Activated CD8-positive, alpha-beta memory T cell treated with anti-CD3 and anti-CD28 coated beads for 1 hour (primary cell): Measurements from ENCODE around the gene FMO2.

Experiments
- DNase-seq, 2 donors: peaks; one replicate each; pipeline ENCODE4 v3.0.0-alpha.2; 2020; ENCODE audit warnings: low read depth in 1 of 2; ENCODE audit errors: extremely low read depth in 1 of 2

FMO2 gene

DNA sequence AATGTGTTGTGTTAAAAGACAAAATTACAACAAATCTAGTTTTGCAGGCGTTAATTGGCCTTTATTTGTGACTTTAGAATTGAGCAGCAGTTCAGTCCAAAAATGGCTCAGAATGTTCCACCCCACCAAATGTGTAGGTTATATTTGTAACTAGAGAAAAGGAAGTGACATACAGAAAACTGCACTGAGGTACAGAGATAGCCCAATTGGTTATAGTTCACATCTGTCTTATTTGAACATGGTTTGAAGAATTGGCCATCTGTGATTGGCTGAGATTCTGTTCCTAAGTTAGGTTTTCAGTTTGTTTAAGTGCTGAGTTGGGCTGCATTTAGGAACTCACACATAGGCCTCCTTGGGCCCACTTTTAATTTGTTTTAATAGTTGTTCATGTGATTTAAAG is 12.0 kb upstream of the FMO2 start:
- DNase-seq, result no peak

DNA sequence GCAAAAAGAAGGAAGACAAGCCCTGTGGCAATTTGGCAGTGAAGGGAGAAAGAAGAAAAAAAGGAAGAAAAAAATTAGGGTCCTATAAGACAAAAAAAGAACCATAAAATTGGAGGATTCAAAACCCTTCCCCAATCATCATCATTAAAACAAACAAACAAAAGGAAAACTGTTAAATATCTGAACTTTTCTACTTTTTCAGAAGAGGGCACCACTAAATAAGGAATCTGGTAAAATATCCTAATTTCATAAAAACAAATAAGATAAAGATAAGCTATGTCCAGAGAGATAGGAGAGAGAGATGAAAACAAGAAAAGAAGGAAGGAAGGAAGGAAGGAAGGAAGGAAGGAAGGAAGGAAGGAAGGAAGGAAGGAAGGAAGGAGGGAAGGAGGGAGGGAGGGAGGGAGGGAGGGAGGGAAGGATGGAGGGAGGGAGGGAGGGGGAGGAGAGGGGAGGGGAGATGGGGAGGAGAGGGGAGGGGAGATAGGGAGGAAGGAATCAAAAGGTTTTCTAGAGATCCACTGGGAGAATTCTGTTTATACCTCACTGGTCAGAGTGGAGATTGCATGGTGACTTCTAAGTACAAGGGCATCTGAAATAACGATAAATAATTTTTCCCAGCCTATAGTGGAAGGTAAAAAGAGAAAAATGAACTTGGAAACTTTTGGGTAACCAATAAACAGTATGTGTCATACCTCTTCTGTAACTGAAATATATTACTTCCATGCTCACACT is 10.4 kb upstream of the FMO2 start:
- no peak for DNase-seq

DNA sequence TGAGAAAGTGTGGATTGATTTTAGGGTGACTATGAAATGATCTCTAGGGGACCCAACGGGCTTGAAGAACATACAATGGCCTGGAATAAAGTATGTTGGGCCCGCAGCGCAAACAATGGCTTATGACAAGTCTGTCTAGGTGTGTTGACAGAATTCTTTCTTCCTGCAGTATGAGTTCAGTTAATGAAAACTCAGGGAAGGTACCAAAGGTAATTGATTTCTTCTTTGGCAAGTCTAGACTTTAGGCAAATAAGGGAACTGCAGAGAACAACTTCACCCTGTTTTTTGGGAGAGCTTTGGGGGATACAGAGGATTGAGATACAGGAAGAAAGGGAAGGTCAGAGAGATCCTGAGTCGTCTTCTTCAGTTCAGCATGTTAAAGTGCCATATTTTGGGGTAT is 7.8 kb upstream of the FMO2 start:
- no peak for DNase-seq

DNA sequence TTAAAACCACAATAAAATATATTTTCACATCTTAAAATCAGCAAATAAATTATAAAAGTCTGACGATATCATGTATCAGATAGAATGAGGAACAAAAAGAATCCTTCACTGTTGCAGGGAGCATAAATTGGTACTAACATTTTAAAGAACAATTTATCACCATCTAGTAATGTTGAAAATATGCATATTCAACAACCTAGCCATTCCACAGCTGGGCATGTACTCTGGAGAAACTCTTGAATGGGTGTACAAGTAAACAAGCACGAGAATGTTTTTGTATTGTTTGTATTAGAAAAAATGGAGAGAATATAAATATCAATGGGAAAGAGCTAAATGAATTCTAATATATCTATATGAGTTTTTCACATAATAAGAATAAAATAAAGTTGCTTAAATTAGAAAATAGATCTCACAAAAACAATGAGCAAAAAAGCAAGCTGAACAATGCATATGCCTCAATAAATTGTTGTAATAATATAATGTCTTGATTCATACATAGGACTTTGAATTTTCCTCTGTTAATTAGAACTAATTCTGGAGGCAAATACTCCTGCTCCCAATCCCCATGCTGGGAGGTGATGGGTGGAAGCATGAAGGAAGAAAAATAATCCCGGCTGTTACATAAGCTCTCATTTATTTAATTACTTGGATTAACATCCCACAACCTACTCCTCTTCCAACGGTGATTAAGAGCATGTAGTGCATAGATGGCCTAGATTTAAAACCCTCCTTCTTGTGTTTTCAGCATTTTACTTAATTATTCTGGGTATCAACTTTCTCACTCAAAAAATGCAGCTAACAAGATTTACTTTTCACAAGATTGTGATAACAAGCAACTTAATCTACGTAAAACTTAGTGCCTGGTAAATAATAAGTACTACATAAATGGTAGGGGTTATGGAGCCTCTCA is 5.5 kb upstream of the FMO2 start:
- DNase-seq, result no peak

DNA sequence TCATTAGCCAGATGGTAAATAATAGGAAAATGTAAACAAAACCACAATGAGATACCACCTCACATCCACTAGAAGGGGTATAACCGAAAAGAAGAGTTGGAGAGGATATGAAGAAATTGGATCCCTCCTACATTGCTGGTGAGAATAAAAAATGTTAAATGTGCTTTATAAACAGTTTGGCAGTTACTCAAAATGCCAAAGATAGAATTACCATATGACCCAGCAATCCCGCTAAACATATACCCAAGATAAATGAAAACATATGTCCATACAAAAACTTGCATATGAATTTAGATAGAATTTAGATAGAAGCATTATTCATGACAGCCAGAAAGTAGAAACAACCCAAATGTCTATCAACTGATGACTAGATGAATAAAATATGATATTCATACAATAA is 4.4 kb upstream of the FMO2 start:
- no peak for DNase-seq

DNA sequence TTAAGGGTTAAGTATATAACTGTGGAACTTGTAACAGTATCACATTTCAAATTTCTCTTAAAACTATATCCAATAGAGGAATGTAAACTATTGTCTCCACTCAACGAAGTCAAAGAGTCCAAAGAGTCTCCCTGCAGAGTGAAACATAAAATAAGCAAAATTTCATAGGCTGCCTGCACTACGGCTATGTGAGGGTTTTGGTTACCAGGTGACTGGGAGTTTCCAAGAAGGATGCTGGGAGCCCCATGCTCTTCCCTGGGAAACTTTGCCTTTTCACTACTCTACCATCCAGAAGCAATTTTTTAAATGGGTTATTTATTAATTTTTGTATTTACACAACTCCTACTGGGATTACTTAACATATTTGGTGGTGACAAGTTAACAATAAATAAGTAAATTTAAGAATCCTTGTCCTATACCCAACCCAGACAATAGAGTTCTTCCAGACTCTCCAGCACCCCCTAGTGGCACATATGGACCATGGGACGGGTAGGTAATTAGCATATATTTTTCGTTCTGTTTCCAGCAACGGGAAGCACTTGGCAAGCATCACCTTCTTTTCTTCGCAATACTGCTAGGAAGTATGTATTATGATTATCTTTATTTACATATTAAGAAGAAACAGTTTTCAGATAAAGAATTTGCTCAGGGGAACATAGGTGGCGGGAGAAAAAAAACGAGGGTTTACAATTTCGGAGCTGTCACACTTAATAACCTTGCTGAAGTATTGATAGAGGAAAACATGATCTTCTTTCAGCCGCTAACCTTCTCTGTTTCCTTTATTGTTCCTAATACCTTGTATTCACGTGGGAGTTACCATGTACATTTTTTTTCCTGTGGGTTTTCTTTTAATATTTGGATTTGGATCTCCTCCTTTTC is 3.5 kb downstream of the FMO2 start:
- peak in 1 of 2 donors; percentile 4 for DNase-seq

DNA sequence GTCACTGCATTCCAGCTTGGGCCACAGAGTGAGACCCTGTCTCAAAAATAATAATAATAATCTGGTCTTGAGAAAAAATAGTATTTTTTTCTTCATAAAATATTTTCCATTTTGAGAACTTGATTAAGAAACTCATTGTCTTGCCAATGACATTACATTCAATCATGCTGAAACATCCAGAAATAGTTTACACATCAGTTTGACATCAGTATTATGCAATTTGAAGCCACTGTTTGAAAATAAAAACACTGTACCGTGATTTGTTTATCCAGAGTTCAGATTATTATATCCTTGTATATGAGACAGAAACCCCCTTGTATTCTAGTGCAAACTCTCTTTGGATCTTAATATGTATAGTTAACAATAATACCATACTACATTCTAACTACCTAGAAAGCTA is 6.9 kb downstream of the FMO2 start:
- no peak for DNase-seq

DNA sequence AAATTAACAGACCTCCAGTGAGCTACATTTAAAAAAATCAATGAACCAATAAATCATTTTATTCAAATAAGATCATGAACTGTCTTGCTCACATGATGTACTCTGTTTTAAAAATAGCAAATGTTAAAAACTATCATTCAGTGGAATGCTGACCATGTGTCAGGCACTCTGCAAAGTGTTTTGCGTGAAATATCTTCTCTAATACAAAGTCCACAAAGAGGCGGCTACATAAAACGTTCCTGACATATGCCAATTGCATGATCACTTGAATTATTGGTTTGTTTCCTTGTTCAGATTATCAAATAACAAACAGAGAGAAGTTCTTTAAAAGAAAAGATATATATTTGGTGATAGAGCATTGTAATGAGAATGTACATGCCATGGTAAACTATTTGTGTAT is 10.7 kb downstream of the FMO2 start:
- no peak for DNase-seq

DNA sequence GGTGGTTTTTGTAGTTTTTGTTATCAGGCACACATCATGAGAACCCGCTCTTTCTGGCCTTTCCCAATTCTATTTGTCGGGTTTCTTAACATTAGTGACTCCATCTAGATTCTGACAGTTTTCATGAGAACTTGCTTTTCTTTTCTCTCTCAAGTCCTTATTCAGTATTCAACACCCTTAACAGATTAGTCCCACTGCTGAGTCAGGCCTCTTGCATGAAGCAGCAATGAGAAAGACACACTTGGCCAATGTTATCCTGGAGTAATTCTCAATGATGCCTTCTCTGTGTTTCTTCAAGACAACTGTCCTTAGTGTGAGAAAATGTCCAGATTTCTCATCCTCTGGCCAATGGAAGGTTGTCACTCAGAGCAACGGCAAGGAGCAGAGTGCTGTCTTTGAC is 11.3 kb downstream of the FMO2 start:
- DNase-seq, result no peak

DNA sequence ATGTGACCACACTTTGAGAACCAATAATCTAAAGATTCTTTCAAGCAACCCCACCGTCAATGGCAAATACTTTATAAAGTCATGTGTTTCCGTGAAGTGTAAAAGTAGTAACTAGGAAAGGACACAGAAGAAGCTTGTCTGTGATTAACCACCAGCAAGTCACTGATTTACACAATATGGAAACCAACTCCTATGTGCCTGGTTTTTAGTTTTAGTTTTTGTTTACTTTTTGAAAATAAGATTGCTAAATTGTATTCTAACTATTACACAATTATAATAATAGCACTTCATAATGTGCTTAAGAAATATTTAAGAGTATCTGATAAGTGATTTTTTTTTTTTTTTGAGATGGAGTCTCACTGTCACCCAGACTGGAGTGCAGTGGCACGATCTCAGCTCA is 13.0 kb downstream of the FMO2 start:
- no peak for DNase-seq

DNA sequence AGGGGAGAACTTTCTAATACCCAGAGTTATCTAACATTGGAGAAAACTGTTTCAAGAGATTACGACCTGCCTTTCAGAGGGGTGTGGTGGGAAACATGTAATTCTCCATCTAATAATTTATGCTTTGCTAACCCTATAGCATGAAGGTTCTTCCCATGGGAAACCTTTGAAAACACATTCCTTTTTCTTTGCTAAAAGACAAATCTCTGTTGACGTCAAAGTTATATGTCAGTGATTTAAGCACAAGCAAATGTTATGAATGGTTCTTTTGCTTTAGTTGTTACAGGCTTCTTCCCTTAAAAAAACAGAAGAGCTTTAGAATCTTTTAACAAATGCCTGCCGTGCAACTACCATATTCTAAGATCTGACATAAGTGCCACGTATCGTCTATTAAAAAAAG is 19.2 kb downstream of the FMO2 start:
- no peak for DNase-seq

DNA sequence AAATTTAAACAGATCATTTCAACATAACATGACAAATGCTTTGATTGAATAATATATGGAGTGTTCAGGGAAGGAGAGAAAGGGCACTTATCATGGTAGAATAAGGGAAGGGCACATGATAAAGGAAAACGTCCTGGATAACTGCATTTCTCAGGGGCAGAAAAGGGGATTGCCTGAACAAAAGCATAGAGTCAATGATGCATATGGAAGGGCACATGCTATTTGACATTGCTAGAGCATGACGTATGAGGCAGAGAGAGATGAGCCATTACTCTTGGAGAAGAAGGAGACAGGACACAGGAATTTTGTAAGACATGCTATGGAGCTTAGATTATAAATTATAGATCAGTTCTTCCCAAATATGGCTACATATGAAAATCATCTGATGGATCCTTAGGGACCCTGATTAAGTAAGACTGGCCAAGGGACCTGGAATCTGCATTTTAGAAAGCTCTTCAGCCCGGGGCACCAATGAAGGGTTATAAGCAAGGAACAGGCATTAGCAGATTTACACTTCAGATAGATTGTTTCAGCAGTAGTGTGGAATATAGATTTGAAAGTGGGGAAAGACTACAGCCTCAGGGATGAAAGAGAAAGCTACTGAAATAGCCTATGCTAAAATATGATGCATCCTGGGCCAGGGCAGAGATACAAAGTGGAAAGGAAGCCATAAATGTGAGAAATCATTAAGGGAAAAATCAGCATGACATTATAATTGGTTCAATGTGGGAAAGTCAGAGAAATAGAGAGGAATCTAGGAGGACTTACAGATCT is 21.3 kb downstream of the FMO2 start:
- no peak for DNase-seq

DNA sequence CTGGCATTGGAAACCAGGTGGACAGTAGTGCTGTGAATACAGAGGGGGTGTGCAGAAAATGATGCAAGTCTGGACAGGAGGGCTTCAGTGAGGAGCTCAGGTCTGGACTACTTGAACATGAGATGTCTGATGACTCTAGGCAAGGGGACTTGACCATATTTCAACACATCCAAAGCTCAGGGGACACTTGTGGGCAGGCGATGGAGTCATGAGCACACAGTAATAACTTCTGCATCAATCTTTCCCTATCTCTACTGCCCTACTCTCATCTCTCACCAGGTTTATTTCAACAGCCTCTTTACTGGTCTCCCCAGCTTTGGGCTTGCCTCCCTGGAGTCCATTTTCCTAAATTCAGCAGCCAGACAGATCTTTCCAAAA is 21.9 kb downstream of the FMO2 start:
- DNase-seq, result no peak

DNA sequence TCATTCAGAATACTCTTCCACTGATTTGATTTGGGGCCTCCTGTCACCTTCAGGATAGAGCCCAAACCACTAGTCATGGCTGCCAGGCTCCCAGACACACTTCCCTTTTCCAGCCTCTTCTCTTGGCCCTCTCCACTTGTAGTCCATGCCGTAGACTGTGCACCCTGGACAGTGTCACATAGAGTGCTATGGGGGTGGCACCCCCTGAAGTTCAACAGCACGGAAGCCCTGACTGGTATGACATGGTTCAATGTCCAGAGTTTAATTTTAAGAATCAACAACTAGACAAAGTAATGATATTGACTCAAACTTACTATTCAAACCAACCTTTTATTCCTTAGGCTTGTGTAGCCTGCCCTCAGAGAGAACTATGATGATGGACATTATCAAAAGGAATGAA is 22.3 kb downstream of the FMO2 start:
- no peak for DNase-seq

DNA sequence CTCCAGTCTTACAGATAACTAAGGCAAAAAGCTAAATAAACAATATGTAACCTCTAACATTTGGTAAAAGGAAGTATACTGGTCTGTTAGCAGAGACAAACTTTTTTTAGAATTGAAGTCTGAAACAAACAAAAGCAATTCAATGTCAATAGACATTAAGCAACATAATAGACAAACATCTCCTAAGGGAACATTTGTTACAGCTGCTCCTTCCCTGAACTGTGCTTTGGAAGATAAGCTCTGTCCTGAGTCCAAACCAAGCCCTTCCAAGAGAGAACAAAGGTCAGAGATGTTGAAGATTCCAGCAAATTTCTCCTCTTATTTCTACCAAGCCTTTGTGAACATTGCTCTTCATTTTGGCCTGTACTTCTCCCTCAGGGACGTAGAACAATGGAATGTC is 25.3 kb downstream of the FMO2 start:
- DNase-seq, result no peak

DNA sequence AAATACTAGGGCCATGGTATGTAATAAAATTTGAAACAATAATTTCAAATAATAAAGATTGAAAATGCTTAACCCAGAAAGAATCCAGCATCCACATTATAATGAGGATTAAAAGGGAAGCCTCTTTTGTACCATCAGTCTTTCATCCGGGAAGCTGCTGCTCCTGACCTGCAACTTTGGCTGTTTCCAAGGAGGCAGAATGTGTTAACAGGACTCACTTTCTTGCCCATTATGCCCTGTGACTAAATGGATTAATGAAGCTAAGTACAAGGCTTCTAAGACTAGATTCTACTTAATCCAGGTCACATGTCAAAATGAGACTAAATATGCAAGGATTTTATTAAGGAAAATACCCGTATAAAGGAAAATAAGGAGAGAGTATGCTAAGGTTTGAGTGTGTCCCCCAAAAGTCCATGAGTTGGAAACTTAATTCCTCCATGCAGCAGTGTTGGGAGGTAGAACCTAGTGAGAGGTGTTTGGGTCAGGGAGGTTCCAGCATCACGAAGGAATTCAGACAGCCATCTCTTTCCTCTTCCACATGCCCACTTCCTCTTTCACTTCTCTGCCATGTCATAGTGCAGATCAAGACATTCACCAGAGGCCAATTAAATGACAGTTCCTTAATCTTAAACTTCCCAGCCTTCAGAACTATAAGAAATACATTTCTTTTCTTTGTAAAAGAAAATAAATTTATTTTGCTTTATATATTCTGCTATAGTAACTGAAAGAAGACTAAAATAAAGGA is 27.7 kb downstream of the FMO2 start:
- no peak for DNase-seq

DNA sequence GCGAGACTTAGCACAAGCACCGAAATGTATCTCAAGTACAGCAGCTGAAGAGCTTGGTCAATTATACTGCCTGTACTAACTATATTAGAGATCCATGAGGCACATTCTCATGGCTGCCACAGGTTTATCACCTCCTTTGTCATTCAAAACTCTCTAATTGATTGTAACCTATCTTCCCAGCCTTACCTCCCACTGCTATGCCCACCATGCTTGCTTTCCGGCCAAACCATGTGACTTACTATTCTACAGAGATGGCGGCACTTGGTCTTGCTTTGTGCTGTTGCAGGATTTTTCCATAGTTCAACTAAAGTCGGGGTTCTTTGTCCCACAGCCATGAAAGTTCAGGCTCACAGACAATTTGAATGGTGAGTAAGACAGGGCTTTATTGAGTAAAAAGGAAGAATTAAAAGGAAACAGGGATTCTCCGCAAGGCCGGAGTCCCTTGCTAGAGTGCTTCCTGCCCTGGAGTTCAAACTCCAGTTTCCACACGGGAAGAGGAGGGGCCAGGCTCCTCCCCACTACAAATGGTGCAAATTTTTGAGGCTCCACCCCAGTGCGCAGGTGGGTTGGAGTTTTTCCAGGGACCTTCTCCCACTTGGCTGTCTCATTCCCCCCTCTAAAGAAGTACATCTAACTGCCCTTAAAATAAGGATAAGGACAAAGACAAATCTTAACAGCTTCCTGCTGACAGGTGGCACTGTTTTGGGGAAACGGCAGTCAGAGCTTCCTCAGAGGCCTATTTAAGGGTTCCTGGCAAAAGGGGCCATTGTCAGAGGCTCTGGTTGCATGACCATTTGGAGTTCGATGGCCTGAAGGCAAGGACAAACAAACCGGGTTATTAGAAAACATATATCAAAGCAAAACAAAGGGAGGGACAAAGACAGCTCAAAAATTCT is 28.7 kb downstream of the FMO2 start:
- DNase-seq, result no peak

DNA sequence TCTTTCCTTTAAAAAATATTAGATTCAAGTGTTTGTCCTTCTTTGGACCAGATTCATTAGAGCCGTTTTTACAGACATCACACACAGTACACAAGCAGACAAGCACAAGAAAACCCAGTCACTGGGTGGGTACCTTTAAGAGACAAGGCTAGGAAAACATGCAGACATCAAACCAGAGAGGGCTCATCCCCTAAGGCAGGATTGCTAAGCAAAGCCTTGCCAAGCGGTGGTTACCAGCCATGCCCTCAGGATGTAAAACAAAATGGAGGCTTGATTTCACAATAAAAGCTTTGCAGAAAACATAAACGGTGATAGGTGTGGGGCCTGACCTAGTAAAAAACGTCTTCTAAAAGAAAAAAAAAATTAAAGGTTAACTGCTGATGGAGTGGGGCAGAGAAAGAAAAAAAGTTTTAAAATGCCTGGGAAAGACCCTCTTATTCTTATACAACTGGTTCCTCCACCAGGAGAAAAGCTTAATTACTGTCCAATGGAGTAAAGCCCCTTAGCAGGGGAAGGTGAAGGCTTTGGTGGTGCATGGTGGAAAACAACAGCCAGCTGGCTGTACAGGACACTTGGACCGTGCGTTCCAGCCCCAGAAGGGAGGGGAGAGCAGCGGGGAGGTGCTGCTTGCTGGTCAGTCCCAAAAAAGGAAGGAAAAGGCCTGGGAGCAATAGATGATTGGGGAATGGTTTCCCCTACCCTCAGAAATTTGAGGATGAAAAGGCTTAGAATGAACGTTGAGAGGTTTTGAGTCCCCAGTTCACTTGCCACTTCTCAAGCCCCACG is 32.8 kb downstream of the FMO2 start:
- no peak for DNase-seq
